ENCODE data around the gene UBE2E2. TPM values are rescaled to one million over a fixed set of nuclear protein-coding genes. Genes with fewer than 3 reads are reported as not detected.

Gene UBE2E2
- total and polyA plus RNA-seq, 2 of the 13 experiments (the other 11 are each of a cell fraction or from before 2014, with no cell fraction given): 0.77 to 1.5 TPM

GRCh38 chr3:23567917-23568316 is 364.8 kb downstream of the UBE2E2 start:
- ATAC-seq: no peak
- H3K27ac ChIP-seq (ENCODE audit: extremely low read length, insufficient read depth, low read length): no peak overlapping the region
- CTCF ChIA-PET (ENCODE audit: low intra/inter-chr PET ratio, low total read pairs): no interaction called here
- in situ Hi-C loops (cut with HindIII; ENCODE audit: extremely low pct_ligation_motif_present, low pct_unique_long_range_greater_than_20kb): no loop called here
- DNase-seq (ENCODE audit: low spot score): no peak
- intact Hi-C loops (cut with micrococcal nuclease; ENCODE audit: unreplicated experiment): no loop called here
- H3K4me3 ChIP-seq (replicated peaks in 1 of 3; ENCODE audit: insufficient read depth in 1 of 3, low read depth in 2 of 3, low read length in 3 of 3): no peak overlapping the region
- H3K79me2 ChIP-seq (ENCODE audit: insufficient read depth, low read length): no peaks in the 10 kb centered on the region
- TF ChIP-seq SAP130 (CRISPR knock-in tag; IDR thresholded peaks at IDR 0.05; ENCODE audit: low read depth) (no peak), ZNF234 (CRISPR knock-in tag; conservative IDR thresholded peaks at IDR 0.05) (no peak), PHF5A (CRISPR knock-in tag; IDR thresholded peaks at IDR 0.05; ENCODE audit: low read depth, unreplicated experiment) (no peak), CCDC6 (CRISPR knock-in tag; IDR thresholded peaks at IDR 0.05) (no peak), DDIT3 (CRISPR knock-in tag; IDR thresholded peaks at IDR 0.05) (no peak), ZNF580 (CRISPR knock-in tag; IDR thresholded peaks at IDR 0.05; ENCODE audit: borderline replicate concordance, low read depth) (no peak), ZNF326 (CRISPR knock-in tag; IDR thresholded peaks at IDR 0.05; ENCODE audit: borderline replicate concordance) (no peak), ZGPAT (CRISPR knock-in tag; IDR thresholded peaks at IDR 0.05) (no peak), HNF4G (IDR thresholded peaks at IDR 0.05; ENCODE audit: borderline replicate concordance, low read depth, low read length) (no peak), HNF4G (CRISPR knock-in tag; IDR thresholded peaks at IDR 0.05; ENCODE audit: borderline replicate concordance, low read depth) (no peak), ZNF33A (CRISPR knock-in tag; IDR thresholded peaks at IDR 0.05; ENCODE audit: borderline replicate concordance) (no peak)
- TF ChIP-seq, protein P1, sequence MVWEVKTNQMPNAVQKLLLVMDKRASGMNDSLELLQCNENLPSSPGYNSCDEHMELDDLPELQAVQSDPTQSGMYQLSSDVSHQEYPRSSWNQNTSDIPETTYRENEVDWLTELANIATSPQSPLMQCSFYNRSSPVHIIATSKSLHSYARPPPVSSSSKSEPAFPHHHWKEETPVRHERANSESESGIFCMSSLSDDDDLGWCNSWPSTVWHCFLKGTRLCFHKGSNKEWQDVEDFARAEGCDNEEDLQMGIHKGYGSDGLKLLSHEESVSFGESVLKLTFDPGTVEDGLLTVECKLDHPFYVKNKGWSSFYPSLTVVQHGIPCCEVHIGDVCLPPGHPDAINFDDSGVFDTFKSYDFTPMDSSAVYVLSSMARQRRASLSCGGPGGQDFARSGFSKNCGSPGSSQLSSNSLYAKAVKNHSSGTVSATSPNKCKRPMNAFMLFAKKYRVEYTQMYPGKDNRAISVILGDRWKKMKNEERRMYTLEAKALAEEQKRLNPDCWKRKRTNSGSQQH (CRISPR knock-in tag; IDR thresholded peaks at IDR 0.05; ENCODE audit: low read depth): no peak
- no peak for FAIRE-seq
- H3K9ac ChIP-seq (ENCODE audit: insufficient read depth, low read depth, low read length): no peak overlapping the region
- POLR2A ChIA-PET: no interaction called here
- 10% methylated on average over 3 of the region's 3 CpGs for WGBS (ENCODE audit: low lambda C conversion rate)
- H3K27me3 ChIP-seq (ENCODE audit: control insufficient read depth in 1 of 2, insufficient read depth in 2 of 2, low read length in 2 of 2): no peaks in the 10 kb centered on the region
- no peak overlapping the region for H2AFZ ChIP-seq (ENCODE audit: low read length)
- H3K9me3 ChIP-seq (ENCODE audit: low read length): no peaks in the 10 kb centered on the region
- H3K36me3 ChIP-seq (replicated peaks in 1 of 2; ENCODE audit: control insufficient read depth in 1 of 2, insufficient read depth in 2 of 2, low read length in 2 of 2): no peaks in the 10 kb centered on the region
- H4K20me1 ChIP-seq (ENCODE audit: insufficient read depth, low read length): no peaks in the 10 kb centered on the region
- no peak overlapping the region for H3K4me2 ChIP-seq (ENCODE audit: low read depth, low read length)
- BruUV-seq (replicated peaks): no TSS peak
- no peaks in the 10 kb centered on the region for H3K4me1 ChIP-seq (ENCODE audit: insufficient read depth, low read length)

All from HepG2 (cell line).